K562 treated with DMSO at 1 percent for 4 hours (cell line): Measurements from ENCODE around the gene ATL3. TPM values are rescaled to one million over a fixed set of nuclear protein-coding genes. Genes with fewer than 3 reads are reported as not detected.

Source experiments
- total RNA-seq: library from RNA; unstranded; fragments of 300-600 nt; gene quantifications from 2 replicates; pipeline ENCODE4 v1.2.3, GENCODE V29; 2022; ENCODE audit not compliant: insufficient read depth

Gene ATL3
- 4.8 and 6.9 TPM in 2 replicates for total RNA-seq

GRCh38 chr11:63671322-63672155, at the start of gene ATL3:
TSS of gene ATL3 (minus strand) at chr11:63671376. CDS start at chr11:63671335, 41 bp downstream.

GRCh38 chr11:63681321-63682065, 10.3 kb upstream of the ATL3 start, which contains the start of gene RTN3:
TSS of gene RTN3 (plus strand) at chr11:63681500. CDS start at chr11:63681637, 137 bp downstream.

GRCh38 chr11:63614136-63614671, 57.0 kb downstream of the ATL3 start, which contains the start of gene PLAAT3:
TSS of gene PLAAT3 (minus strand) at chr11:63614433. CDS start at chr11:63614014, 419 bp downstream.

Other genes with a start within 250 kb of the ATL3 start
- gene PLAAT5, start 180.2 kb downstream of the ATL3 start, total RNA-seq: not detected in 2 replicates
- 4.0 and 4.6 TPM in 2 replicates for gene LGALS12, start 165.3 kb downstream of the ATL3 start, total RNA-seq
- gene PLAAT4, start 134.6 kb downstream of the ATL3 start, total RNA-seq: 9.2 and 21.8 TPM in 2 replicates
- not detected in 2 replicates for gene PLAAT2, start 108.0 kb downstream of the ATL3 start, total RNA-seq
- gene PLAAT3, start 56.9 kb downstream of the ATL3 start, total RNA-seq: 2.0 and 3.0 TPM in 2 replicates
- 264 and 273 TPM in 2 replicates for gene RTN3, start 10.1 kb upstream of the ATL3 start, total RNA-seq
- 7.8 and 9.4 TPM in 2 replicates for gene ZFTA, start 97.4 kb upstream of the ATL3 start, total RNA-seq
- 36.8 and 41.5 TPM in 2 replicates for gene SPINDOC, start 142.1 kb upstream of the ATL3 start, total RNA-seq
- gene MARK2, start 167.7 kb upstream of the ATL3 start, total RNA-seq: 36.8 and 38.6 TPM in 2 replicates
- 3.0 and 4.9 TPM in 2 replicates for gene RCOR2, start 245.8 kb upstream of the ATL3 start, total RNA-seq